Endothelial cell of umbilical vein (primary cell): ENCODE results near the gene DPYD.

ENCODE experiments used
- CTCF ChIP-seq, 2 donors: IDR thresholded peaks; 1 replicate in 1 of 2; 2 replicates in 1 of 2; pipeline ENCODE4 v1.5.1; 2011; ENCODE audit warnings: low read length in 2 of 2, mild to moderate bottlenecking in 2 of 2, moderate library complexity in 2 of 2, control low read depth in 1 of 2, inconsistent platforms in 1 of 2, low read depth in 1 of 2; ENCODE audit not compliant: insufficient read depth in 1 of 2; ENCODE audit errors: extremely low read depth in 1 of 2
- FOS ChIP-seq: IDR thresholded peaks from 2 replicates; pipeline ENCODE4 v1.6.1; 2011; ENCODE audit warnings: mild to moderate bottlenecking, low read length, moderate library complexity, borderline replicate concordance; ENCODE audit not compliant: insufficient read depth
- POLR2A ChIP-seq: IDR thresholded peaks from 2 replicates; pipeline ENCODE4 v1.6.1; 2012; ENCODE audit warnings: low read depth, mild to moderate bottlenecking, control low read depth, low read length
- POLR2AphosphoS5 ChIP-seq: IDR thresholded peaks from 2 replicates; pipeline ENCODE4 v1.6.1; 2012; ENCODE audit warnings: low read depth, mild to moderate bottlenecking, control low read depth, low read length, moderate library complexity; ENCODE audit not compliant: insufficient read depth

- TF ChIP-seq POLR2AphosphoS5 (no peak), CTCF (IDR thresholded peaks at IDR 0.05; ENCODE audit: extremely low read depth in 1 of 2, insufficient read depth in 1 of 2, low read depth in 1 of 2, low read length in 2 of 2) (no peak), POLR2A (no peak), FOS (no peak)
These were observed 161.8 kb downstream of the DPYD start for GRCh38 chr1:97759078-97759477.
